Mesenchymal stem cell (in vitro differentiated cells and primary cell): ENCODE data around the gene PKNOX2.

Experiments used
- DNase-seq: peaks from one replicate; pipeline ENCODE4 v3.0.0-alpha.2; 2013
- H2AFZ ChIP-seq: one replicate; pipeline ENCODE4 v1.6.1; 2013; ENCODE audit warnings: low read depth, mild to moderate bottlenecking, control low read depth, inconsistent platforms, low read length, moderate library complexity
- H2AK5ac ChIP-seq: 2 replicates; pipeline ENCODE4 v1.6.1; 2013; ENCODE audit warnings: low read length, moderate library complexity, mild to moderate bottlenecking, inconsistent platforms; ENCODE audit not compliant: severe bottlenecking
- H2BK120ac ChIP-seq: one replicate; pipeline ENCODE4 v1.6.1; 2013; ENCODE audit warnings: low read depth, mild to moderate bottlenecking, inconsistent platforms, low read length, moderate library complexity
- H2BK12ac ChIP-seq, 2 experiments: one replicate each; pipeline ENCODE4 v1.6.1; 2013; ENCODE audit warnings: inconsistent platforms in 2 of 2, low read length in 2 of 2, mild to moderate bottlenecking in 2 of 2, moderate library complexity in 2 of 2, control low read depth in 1 of 2
- H2BK15ac ChIP-seq: one replicate; pipeline ENCODE4 v1.6.1; 2013; ENCODE audit warnings: mild to moderate bottlenecking, low read depth, inconsistent platforms; ENCODE audit not compliant: poor library complexity, severe bottlenecking
- H2BK5ac ChIP-seq: 2 replicates; pipeline ENCODE4 v1.6.1; 2013; ENCODE audit warnings: low read depth, mild to moderate bottlenecking, low read length, control low read depth, inconsistent platforms; ENCODE audit not compliant: poor library complexity, severe bottlenecking
- H3K14ac ChIP-seq, 2 experiments: one replicate each; pipeline ENCODE4 v1.6.1; 2013; ENCODE audit warnings: inconsistent platforms in 2 of 2, low read length in 2 of 2, control low read depth in 1 of 2, mild to moderate bottlenecking in 1 of 2, moderate library complexity in 1 of 2
- H3K18ac ChIP-seq, 2 experiments: one replicate each; pipeline ENCODE4 v1.6.1; 2013; ENCODE audit warnings: inconsistent platforms in 2 of 2, low read length in 2 of 2, control low read depth in 1 of 2, low read depth in 1 of 2, mild to moderate bottlenecking in 1 of 2
- H3K23ac ChIP-seq, 2 experiments: one replicate each; pipeline ENCODE4 v1.6.1; 2013; ENCODE audit warnings: inconsistent platforms in 2 of 2, low read length in 2 of 2, mild to moderate bottlenecking in 2 of 2, moderate library complexity in 2 of 2, control low read depth in 1 of 2
- H3K27ac ChIP-seq: 2 replicates; pipeline ENCODE4 v1.5.1; 2013; ENCODE audit warnings: mild to moderate bottlenecking, moderate library complexity, low read length, control low read depth, inconsistent platforms; ENCODE audit not compliant: poor library complexity, severe bottlenecking
- H3K27me3 ChIP-seq, 2 experiments: 2 replicates each; pipeline versions ENCODE4 v1.6.1 to v1.7.0; 2013; ENCODE audit warnings: low read length in 2 of 2, mild to moderate bottlenecking in 2 of 2, moderate library complexity in 2 of 2, control low read depth in 1 of 2, inconsistent platforms in 1 of 2; ENCODE audit not compliant: control insufficient read depth in 1 of 2, insufficient read depth in 1 of 2
- H3K36me3 ChIP-seq, 2 experiments: 2 replicates each; pipeline versions ENCODE4 v1.6.1 to v1.7.0; 2013; ENCODE audit warnings: low read length in 2 of 2, control low read depth in 1 of 2, inconsistent platforms in 1 of 2, low read depth in 1 of 2, mild to moderate bottlenecking in 1 of 2; ENCODE audit not compliant: insufficient read depth in 2 of 2, control insufficient read depth in 1 of 2
- H3K4ac ChIP-seq, 2 experiments: one replicate each; pipeline ENCODE4 v1.6.1; 2013; ENCODE audit warnings: inconsistent platforms in 2 of 2, low read length in 2 of 2, mild to moderate bottlenecking in 2 of 2, moderate library complexity in 2 of 2, control low read depth in 1 of 2, low read depth in 1 of 2
- H3K4me1 ChIP-seq: 2 replicates; pipeline ENCODE4 v1.6.1; 2013; ENCODE audit warnings: low read depth, low read length, control low read depth; ENCODE audit not compliant: control insufficient read depth, insufficient read depth
- H3K4me2 ChIP-seq: 2 replicates; pipeline ENCODE4 v1.6.1; 2013; ENCODE audit warnings: low read length, mild to moderate bottlenecking, inconsistent platforms; ENCODE audit not compliant: poor library complexity, severe bottlenecking
- H3K4me3 ChIP-seq, 2 experiments: 2 replicates each; pipeline versions ENCODE4 v1.5.1 to v1.7.0; 2013; ENCODE audit warnings: low read length in 2 of 2, mild to moderate bottlenecking in 2 of 2, control low read depth in 1 of 2, low read depth in 1 of 2; ENCODE audit not compliant: insufficient read depth in 1 of 2
- H3K79me1 ChIP-seq: replicated peaks from 2 replicates; pipeline ENCODE4 v1.6.1; 2013; ENCODE audit warnings: mild to moderate bottlenecking, control low read depth, low read length, inconsistent platforms; ENCODE audit not compliant: poor library complexity, severe bottlenecking
- H3K9ac ChIP-seq: 2 replicates; pipeline ENCODE4 v1.7.0; 2013; ENCODE audit warnings: mild to moderate bottlenecking, low read length, moderate library complexity
- H3K9me3 ChIP-seq: 2 replicates; pipeline ENCODE4 v1.7.0; 2013; ENCODE audit warnings: mild to moderate bottlenecking, low read length; ENCODE audit not compliant: control insufficient read depth
- H4K8ac ChIP-seq: one replicate; pipeline ENCODE4 v1.6.1; 2013; ENCODE audit warnings: inconsistent platforms, mild to moderate bottlenecking, low read length, moderate library complexity
- H4K91ac ChIP-seq: one replicate; pipeline ENCODE4 v1.6.1; 2013; ENCODE audit warnings: mild to moderate bottlenecking, low read length, inconsistent platforms
- WGBS: methylation state at CpG from one replicate; pipeline ENCODE4 v1.1.7; 2013; ENCODE audit warnings: mixed read lengths; 5-methylcytosine and 5-hydroxymethylcytosine counted together

Gene PKNOX2

DNA sequence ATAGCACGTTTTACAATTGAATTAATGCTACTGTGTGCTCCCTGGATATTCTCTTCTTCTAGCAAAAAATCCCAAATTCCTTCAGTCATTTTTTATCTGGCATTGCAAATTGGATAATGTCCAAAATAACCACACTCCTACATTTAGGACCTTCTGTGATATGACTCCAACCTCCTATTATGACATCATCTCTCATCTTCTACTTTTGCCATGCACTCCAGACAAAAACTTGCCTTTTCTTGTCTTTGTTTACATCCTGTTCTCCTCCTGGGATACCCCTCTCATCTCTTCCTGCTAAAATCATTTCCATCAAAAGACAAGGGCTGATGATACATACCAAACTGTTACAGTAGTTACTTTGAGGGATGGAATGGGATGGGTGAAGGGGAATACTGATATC is 32.5 kb upstream of the PKNOX2 start:
- no peak overlapping the region for H3K23ac ChIP-seq
- no peak overlapping the region for H3K27ac ChIP-seq
- H3K14ac ChIP-seq: no peak overlapping the region
- H2BK15ac ChIP-seq: no peak overlapping the region
- no peak overlapping the region for H2AFZ ChIP-seq
- no peak overlapping the region for H2BK5ac ChIP-seq
- H3K4me1 ChIP-seq: no peaks in the 10 kb centered on the region
- no peak overlapping the region for H3K4me2 ChIP-seq
- H3K9me3 ChIP-seq: no peaks in the 10 kb centered on the region
- H2BK12ac ChIP-seq: no peak overlapping the region
- H4K91ac ChIP-seq: no peak overlapping the region
- H3K4me3 ChIP-seq: no peak overlapping the region
- no peak overlapping the region for H3K4ac ChIP-seq
- peaks cover 21 to 28% of the 10 kb centered on the region in 2 experiments for H3K27me3 ChIP-seq
- H2BK120ac ChIP-seq: no peak overlapping the region
- no peaks in the 10 kb centered on the region for H3K79me1 ChIP-seq
- no peak overlapping the region for H3K9ac ChIP-seq
- H2AK5ac ChIP-seq: no peak overlapping the region
- DNase-seq: no peak
- no peaks in the 10 kb centered on the region for H3K36me3 ChIP-seq
- H3K18ac ChIP-seq: no peak overlapping the region
- 69% methylated on average over 1 of the region's 1 CpG for WGBS
- H4K8ac ChIP-seq: no peak overlapping the region

DNA sequence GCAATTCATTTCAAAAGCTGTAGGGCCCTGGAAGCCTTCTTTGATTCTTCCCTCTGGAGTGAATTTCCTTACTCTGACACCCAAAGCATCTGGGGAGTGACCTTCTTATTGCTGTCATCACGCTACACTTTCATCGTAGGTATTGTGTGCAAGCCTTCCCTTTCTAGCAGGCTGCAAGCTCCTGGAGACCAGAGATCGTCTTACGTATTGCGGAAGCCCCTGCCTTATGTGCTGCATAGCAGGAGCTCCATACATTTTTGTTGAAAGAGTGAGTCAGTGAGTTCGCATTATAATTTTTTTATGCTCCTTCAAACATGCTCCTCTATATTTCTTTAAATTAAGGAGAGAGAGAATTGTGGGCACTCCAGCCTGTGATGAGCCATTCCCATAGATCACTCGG is 32.0 kb upstream of the PKNOX2 start:
- Histone ChIP-seq H3K4me3 (no peak overlapping the region), H4K91ac (no peak overlapping the region), H3K14ac (no peak overlapping the region), H4K8ac (no peak overlapping the region), H3K4me2 (no peak overlapping the region), H3K9me3 (no peaks in the 10 kb centered on the region), H3K4me1 (no peaks in the 10 kb centered on the region), H2BK15ac (no peak overlapping the region), H2BK5ac (no peak overlapping the region), H2BK120ac (no peak overlapping the region), H3K23ac (no peak overlapping the region), H3K79me1 (no peaks in the 10 kb centered on the region), H3K18ac (no peak overlapping the region), H2AK5ac (no peak overlapping the region), H3K27me3 (peaks cover 18 to 27% of the 10 kb centered on the region in 2 experiments), H2AFZ (no peak overlapping the region), H2BK12ac (no peak overlapping the region), H3K27ac (no peak overlapping the region), H3K9ac (no peak overlapping the region), H3K4ac (no peak overlapping the region), H3K36me3 (no peaks in the 10 kb centered on the region)
- 86% methylated on average over 6 of the region's 7 CpGs for WGBS
- no peak for DNase-seq

DNA sequence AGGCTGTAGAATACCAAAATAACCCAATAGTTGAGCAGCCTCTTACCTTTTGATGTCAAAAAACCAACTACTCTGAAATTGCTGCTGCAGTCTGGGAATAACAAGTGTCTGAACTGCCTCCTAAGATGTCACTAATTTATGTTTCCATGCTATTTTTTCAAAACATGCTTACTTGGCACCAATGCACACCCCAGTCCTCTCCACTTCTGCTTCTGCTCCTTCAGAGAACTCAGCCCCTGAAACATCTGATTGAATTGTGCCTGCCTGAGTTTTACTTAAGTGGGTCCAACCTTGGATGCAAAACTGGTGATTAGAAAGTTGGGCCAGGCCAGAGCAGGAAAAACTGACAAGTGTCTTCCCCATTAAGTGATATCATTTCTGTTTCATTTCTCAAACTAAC is 28.6 kb upstream of the PKNOX2 start:
- Histone ChIP-seq H3K79me1 (no peaks in the 10 kb centered on the region), H3K9me3 (no peaks in the 10 kb centered on the region), H2BK5ac (no peak overlapping the region), H3K23ac (no peak overlapping the region), H3K27me3 (peaks cover 27 to 45% of the 10 kb centered on the region in 2 experiments), H3K4me2 (no peak overlapping the region), H2AFZ (no peak overlapping the region), H2BK12ac (no peak overlapping the region), H3K18ac (no peak overlapping the region), H3K14ac (no peak overlapping the region), H2AK5ac (no peak overlapping the region), H4K91ac (no peak overlapping the region), H3K27ac (no peak overlapping the region), H4K8ac (no peak overlapping the region), H3K4me1 (no peaks in the 10 kb centered on the region), H3K9ac (no peak overlapping the region), H3K36me3 (no peaks in the 10 kb centered on the region), H3K4me3 (no peak overlapping the region), H2BK120ac (no peak overlapping the region), H3K4ac (no peak overlapping the region), H2BK15ac (no peak overlapping the region)
- no peak for DNase-seq

DNA sequence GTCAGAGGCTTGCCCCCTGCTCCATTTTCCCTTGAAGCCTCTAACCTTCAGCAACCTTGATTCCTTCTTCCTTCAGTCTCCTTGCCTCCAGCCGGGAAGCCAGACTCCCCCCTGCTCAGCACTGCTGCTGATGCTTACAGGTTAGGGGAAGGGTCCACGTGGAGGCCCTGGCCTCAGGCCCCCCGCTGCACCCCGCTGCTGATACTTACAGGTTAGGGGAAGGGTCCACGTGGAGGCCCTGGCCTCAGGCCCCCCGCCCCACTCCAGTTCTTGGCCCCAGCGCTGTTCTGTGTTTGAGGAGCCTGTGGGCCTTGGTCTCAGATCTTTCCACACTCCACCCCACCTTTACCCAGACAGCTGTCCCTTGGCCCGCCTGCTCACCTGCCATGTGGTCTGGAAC is 25.6 kb upstream of the PKNOX2 start:
- H2BK12ac ChIP-seq: no peak overlapping the region
- H2BK120ac ChIP-seq: no peak overlapping the region
- 84% methylated on average over 7 of the region's 8 CpGs for WGBS
- H3K4me1 ChIP-seq: no peaks in the 10 kb centered on the region
- no peak overlapping the region for H2AK5ac ChIP-seq
- no peaks in the 10 kb centered on the region for H3K79me1 ChIP-seq
- H3K4ac ChIP-seq: no peak overlapping the region
- no peaks in the 10 kb centered on the region for H3K36me3 ChIP-seq
- no peak overlapping the region for H4K8ac ChIP-seq
- peaks cover 22 to 40% of the 10 kb centered on the region in 2 experiments for H3K27me3 ChIP-seq
- DNase-seq: no peak
- H3K9me3 ChIP-seq: no peaks in the 10 kb centered on the region
- H2BK5ac ChIP-seq: no peak overlapping the region
- no peak overlapping the region for H2AFZ ChIP-seq
- no peak overlapping the region for H3K14ac ChIP-seq
- H2BK15ac ChIP-seq: no peak overlapping the region
- H3K18ac ChIP-seq: no peak overlapping the region
- no peak overlapping the region for H3K9ac ChIP-seq
- H3K27ac ChIP-seq: no peak overlapping the region
- H3K4me2 ChIP-seq: no peak overlapping the region
- no peak overlapping the region for H3K4me3 ChIP-seq
- H4K91ac ChIP-seq: no peak overlapping the region
- no peak overlapping the region for H3K23ac ChIP-seq
